K562 (cell line): ENCODE measurements around the gene SV2A. TPM values are rescaled to one million over a fixed set of nuclear protein-coding genes. Genes with fewer than 3 reads are reported as not detected.

ENCODE experiments used
- CHD2 ChIP-seq: IDR thresholded peaks from 2 replicates; pipeline ENCODE4 v1.6.1; 2011; ENCODE audit warnings: low read depth, low read length
- E2F6 ChIP-seq, 2 experiments: IDR thresholded peaks; 2 replicates each; pipeline ENCODE4 v1.6.1; 2011; ENCODE audit warnings: borderline replicate concordance in 1 of 2, control low read depth in 1 of 2, low read depth in 1 of 2, low read length in 1 of 2, mild to moderate bottlenecking in 1 of 2, mixed read lengths in 1 of 2, moderate library complexity in 1 of 2; ENCODE audit not compliant: insufficient read depth in 1 of 2, insufficient read length in 1 of 2, poor library complexity in 1 of 2, severe bottlenecking in 1 of 2; ENCODE audit errors: extremely low read depth in 1 of 2
- EP400 ChIP-seq: fragments of 450-650 bp; IDR thresholded peaks from 2 replicates; pipeline ENCODE4 v1.6.1; 2017; ENCODE audit warnings: antibody characterized with exemption, mild to moderate bottlenecking, moderate library complexity
- GTF2B ChIP-seq: IDR thresholded peaks from 2 replicates; pipeline ENCODE4 v1.6.1; 2011; ENCODE audit not compliant: insufficient read length; ENCODE audit errors: extremely low read depth
- HDAC3 ChIP-seq: fragments of 450-650 bp; IDR thresholded peaks from 2 replicates; pipeline ENCODE4 v1.6.1; 2018; ENCODE audit warnings: borderline replicate concordance, mild to moderate bottlenecking, moderate library complexity; ENCODE audit not compliant: partially characterized antibody
- KAT8 ChIP-seq: fragments of 450-650 bp; IDR thresholded peaks from 2 replicates; pipeline ENCODE4 v1.6.1; 2016; ENCODE audit warnings: low read depth, mild to moderate bottlenecking
- MAZ ChIP-seq, 2 experiments: fragments of 450-650 bp in 1 of 2; sonication (generic) in 1 of 2; formaldehyde crosslinking; IDR thresholded peaks in 1 of 2; conservative IDR thresholded peaks in 1 of 2; 2 replicates each; pipeline versions ENCODE4 v1.4.0 to v1.5.0; 2020; ENCODE audit warnings: mild to moderate bottlenecking in 1 of 2, missing genetic modification reagents in 1 of 2
- MBD2 ChIP-seq: sonication (generic); IDR thresholded peaks from 2 replicates; pipeline ENCODE4 v1.6.1; 2016; ENCODE audit warnings: low read depth, borderline replicate concordance
- NR2C1 ChIP-seq, 2 experiments: fragments of 450-650 bp; IDR thresholded peaks; 2 replicates each; pipeline ENCODE4 v1.6.1; 2017; ENCODE audit warnings: mild to moderate bottlenecking in 2 of 2, antibody characterized with exemption in 1 of 2, inconsistent platforms in 1 of 2, missing compliant biosample characterization in 1 of 2, missing genetic modification characterization in 1 of 2
- POLR2A ChIP-seq: fragments of 450-650 bp; conservative IDR thresholded peaks from 2 replicates; pipeline ENCODE4 v1.6.1; 2016
- RBBP5 ChIP-seq: fragments of 200-600 bp; sonication (generic); IDR thresholded peaks from 2 replicates; pipeline ENCODE4 v1.6.1; 2012; ENCODE audit warnings: borderline replicate concordance, mild to moderate bottlenecking, low read length, control low read depth, inconsistent platforms; ENCODE audit not compliant: insufficient read depth, poor library complexity, severe bottlenecking
- RBM39 ChIP-seq: fragments of 200-400 bp; formaldehyde crosslinking; optimal IDR thresholded peaks from 2 replicates; pipeline ENCODE3; 2018; ENCODE audit warnings: low read depth, low read length
- RFX1 ChIP-seq: fragments of 450-650 bp; IDR thresholded peaks from 2 replicates; pipeline ENCODE4 v1.6.1; 2016; ENCODE audit warnings: mild to moderate bottlenecking, moderate library complexity
- RUNX1 ChIP-seq: sonication (generic); IDR thresholded peaks from 2 replicates; pipeline ENCODE4 v1.6.1; 2016; ENCODE audit warnings: antibody characterized with exemption, low read depth
- SMARCB1 ChIP-seq: IDR thresholded peaks from 2 replicates; pipeline ENCODE4 v1.6.1; 2011; ENCODE audit warnings: improper control_type of control experiment, low read depth; ENCODE audit not compliant: insufficient read length
- SP1 ChIP-seq: sonication (generic); formaldehyde crosslinking; IDR thresholded peaks from 2 replicates; pipeline ENCODE4 v1.8.1; 2022; ENCODE audit warnings: mild to moderate bottlenecking, missing genetic modification reagents
- TSC22D4 ChIP-seq: fragments of 450-650 bp; IDR thresholded peaks from 2 replicates; pipeline ENCODE4 v1.6.1; 2016; ENCODE audit warnings: missing genetic modification characterization, missing biosample characterization, control low read depth
- UBTF ChIP-seq, 2 experiments: IDR thresholded peaks; 2 replicates each; pipeline ENCODE4 v1.6.1; 2012; ENCODE audit warnings: improper control_type of control experiment in 2 of 2, low read depth in 2 of 2, low read length in 2 of 2, borderline replicate concordance in 1 of 2
- ZNF134 ChIP-seq: fragments of 250-450 bp; sonication (Bioruptor Pico); conservative IDR thresholded peaks from 2 replicates; pipeline ENCODE4 v1.4.0; 2020
- ZNF778 ChIP-seq: fragments of 450-650 bp; formaldehyde crosslinking; IDR thresholded peaks from 2 replicates; pipeline ENCODE4 v1.4.0; 2020; ENCODE audit warnings: mild to moderate bottlenecking, moderate library complexity
- polyA plus RNA-seq, 8 experiments: library from polyadenylated mRNA; depleted of rRNA in 4 of 8; stranded (reverse) in 5 of 8; unstranded in 3 of 8; fragments of >200 nt; fragmentation: Nextera tagmentation in 2 of 8; fragmentation: Illumina TruSeq in 1 of 8; extraction: Ambion mirVana in 2 of 8; extraction: Trizol in 1 of 8; gene quantifications; 2 replicates each; pipeline versions ENCODE4 v1.2.1 to v1.2.3, GENCODE V29; 2011 to 2014; ENCODE audit warnings: inconsistent platforms in 1 of 8, missing spikeins in 1 of 8
- total RNA-seq, 7 experiments: library from RNA; depleted of rRNA in 6 of 7; stranded (reverse); fragments of >200 nt in 6 of 7; fragmentation: Illumina TruSeq in 2 of 7; extraction: Trizol in 2 of 7; gene quantifications; 2 replicates each; pipeline versions ENCODE4 v1.2.1 to v1.2.3, GENCODE V29; 2011 to 2021; ENCODE audit warnings: low replicate concordance in 1 of 7

The SV2A gene
- total and polyA plus RNA-seq, 9 of the 15 experiments (the other 6 are each of a cell fraction or from before 2014, with no cell fraction given) = 0.07 to 0.22 (median 0.11) TPM; not detected in 1

- TF ChIP-seq NR2C1 (IDR thresholded peaks at IDR 0.05) (peak; percentile 99), NR2C1 (tag; IDR thresholded peaks at IDR 0.05) (peak; percentile 99), SP1 (peak; percentile 87), RUNX1 (0 out of 2 replicates have a peak, but pooled peaks have one; percentile 21), HDAC3 (peak; percentile 31), UBTF (IDR thresholded peaks at IDR 0.05; ENCODE audit: borderline replicate concordance in 1 of 2, low read depth in 2 of 2, low read length in 2 of 2) (0 out of 4 replicates have a peak, but pooled peaks of 1 of the 2 experiments have one; percentile 38), EP400 (peak; percentile 91), E2F6 (IDR thresholded peaks at IDR 0.05; ENCODE audit: borderline replicate concordance in 1 of 2, extremely low read depth in 1 of 2, insufficient read depth in 1 of 2, insufficient read length in 1 of 2, low read depth in 1 of 2, low read length in 1 of 2, poor library complexity in 1 of 2, severe bottlenecking in 1 of 2) (peak in 1 of 2 experiments; percentile 19), ZNF134 (CRISPR knock-in tag) (no peak), SMARCB1 (no peak), GTF2B (peak; percentile 37), POLR2A (peak; percentile 95), KAT8 (peak; percentile 86), ZNF778 (CRISPR knock-in tag) (no peak), TSC22D4 (tag) (no peak), RBBP5 (peak; percentile 96), RFX1 (peak; percentile 84), RBM39 (no peak), CHD2 (peak; percentile 50; the same call in 1 of the 2 replicates), MAZ (CRISPR knock-in tag; conservative IDR thresholded peaks at IDR 0.05 in 1 of 2, IDR thresholded peaks at IDR 0.05 in 1 of 2) (peak; percentile 56 to 62), MBD2 (peak; percentile 75; the same call in 1 of the 2 replicates)
Measured at GRCh38 chr1:149927563-149928400, 10.1 kb upstream of the SV2A start, which contains the start of gene SF3B4 (continued).
